Stimulated activated CD4-positive, alpha-beta T cell treated with anti-CD3 and anti-CD28 coated beads, Interleukin-12 subunit alpha, Interleukin-12 subunit beta, amount 100 ng/mL, for 24 hours (primary cell): ENCODE results near the gene NEK8.
"Not testable (repeated sequence)": the region's sequence is repeated elsewhere in the genome, so short reads cannot be mapped to it uniquely, and the experiment has no call there.

ENCODE experiments used
- DNase-seq, 2 experiments: peaks; one replicate each; pipeline ENCODE4 v3.0.0-alpha.2; 2020; ENCODE audit warnings: low read depth in 2 of 2

The NEK8 gene

DNA sequence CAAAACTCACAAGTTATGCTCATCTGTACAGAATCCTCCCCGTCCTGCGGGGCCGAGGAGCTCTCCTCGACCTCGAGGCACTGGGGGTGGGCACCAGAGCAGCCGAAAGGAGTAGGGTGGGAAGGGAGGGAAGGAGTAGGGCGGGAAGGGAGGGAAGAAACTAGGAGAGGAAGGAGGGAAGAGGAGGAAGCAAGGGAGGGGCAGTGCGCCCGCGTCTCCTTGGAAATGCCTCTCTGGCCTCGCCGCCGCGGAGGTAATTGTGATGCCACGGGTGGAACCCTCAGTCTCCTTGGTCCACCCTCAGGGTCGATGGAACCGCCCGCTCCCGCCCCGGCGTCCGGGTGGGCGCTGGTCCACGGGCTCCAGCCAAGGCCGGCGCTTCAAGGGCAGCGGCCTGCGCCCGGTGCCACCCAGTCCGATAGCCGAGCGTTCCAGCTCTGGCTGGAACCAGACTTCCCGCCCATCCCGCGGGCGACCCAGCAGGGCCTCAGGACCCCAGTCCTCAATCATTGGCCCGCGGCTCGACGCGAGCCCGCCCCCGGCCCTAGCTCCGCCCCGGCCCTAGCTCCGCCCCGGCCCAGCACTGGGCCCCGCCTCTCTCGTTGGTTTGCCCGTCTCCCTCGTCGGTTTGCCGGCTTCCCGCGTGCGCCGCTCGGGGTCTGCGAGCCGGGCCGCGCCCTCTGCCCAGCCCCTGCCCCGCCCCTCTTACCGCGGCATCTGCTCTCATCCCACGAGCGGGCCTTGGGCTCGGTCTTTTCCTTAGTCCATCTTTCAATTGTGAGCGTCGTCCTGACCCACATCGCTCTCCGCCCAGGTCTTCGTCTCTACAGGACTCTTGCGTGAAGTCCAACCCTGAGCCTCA lies 17.5 kb upstream of the NEK8 start:
- DNase-seq = peak; percentile 84 to 89

- no peak for DNase-seq
Measured at GRCh38 chr17:28711723-28712031, 16.9 kb upstream of the NEK8 start, which contains the start of gene PROCA1. TSS of gene PROCA1 (minus strand) at chr17:28711888. CDS start at chr17:28711660, 228 bp downstream.

GRCh38 chr17:28712032-28712704 lies 16.4 kb upstream of the NEK8 start:
- peak in 1 of 2 experiments; percentile 66 for DNase-seq

DNA sequence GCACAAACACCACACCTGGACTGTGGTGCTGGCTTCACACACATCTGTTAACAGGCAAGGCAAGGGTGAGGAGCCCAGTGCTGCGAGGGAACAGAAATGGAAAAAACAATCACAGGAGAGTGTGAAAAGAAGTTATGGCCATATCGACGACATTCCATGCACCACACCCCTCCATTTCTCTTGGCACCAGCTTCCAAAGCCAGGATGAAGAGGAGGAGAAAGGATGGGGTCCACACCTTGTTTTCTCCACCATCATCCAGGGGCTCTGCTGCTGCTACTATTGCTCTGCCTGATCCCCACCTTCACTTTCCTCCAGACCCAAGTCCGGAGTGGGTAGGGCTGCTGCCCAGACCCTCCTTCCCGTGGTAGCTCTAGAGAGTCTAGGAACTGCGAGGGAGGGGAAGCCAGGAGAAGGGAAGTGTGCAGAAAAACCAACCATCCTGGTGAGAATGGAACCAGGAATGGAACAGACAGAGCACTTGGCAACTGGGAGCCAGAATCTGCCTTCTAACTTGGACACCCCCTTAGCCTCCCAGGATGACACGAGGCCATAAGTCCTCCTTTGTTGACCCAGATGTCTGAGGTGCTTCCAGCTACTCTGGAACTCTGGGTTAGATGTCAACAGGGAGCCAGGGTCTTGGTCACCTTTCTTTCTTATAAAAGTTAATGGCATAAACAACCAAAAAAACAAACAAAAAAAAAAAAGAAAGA lies 15.7 kb upstream of the NEK8 start:
- no peak for DNase-seq

- DNase-seq = no peak
Measured at GRCh38 chr17:28714281-28714680, 14.3 kb upstream of the NEK8 start.

DNA sequence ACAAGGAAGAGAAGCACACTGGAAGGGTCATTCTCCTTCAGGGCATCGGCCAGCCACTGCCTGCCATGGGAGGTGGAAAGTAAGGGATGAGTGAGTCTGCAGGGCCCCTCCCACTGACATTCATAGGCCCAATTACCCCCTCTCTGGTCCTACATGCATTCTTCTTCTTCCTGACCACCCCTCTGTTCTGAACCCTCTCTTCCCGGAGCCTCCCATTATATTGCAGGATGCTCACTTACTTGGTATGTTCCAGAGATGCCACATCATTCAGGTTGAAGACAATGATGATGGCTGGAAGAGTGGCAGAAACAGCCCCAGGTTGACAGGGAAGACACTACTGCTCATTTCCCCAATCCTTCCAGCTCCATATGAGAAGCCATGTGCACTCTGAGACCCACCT lies 13.4 kb upstream of the NEK8 start:
- DNase-seq = no peak

DNA sequence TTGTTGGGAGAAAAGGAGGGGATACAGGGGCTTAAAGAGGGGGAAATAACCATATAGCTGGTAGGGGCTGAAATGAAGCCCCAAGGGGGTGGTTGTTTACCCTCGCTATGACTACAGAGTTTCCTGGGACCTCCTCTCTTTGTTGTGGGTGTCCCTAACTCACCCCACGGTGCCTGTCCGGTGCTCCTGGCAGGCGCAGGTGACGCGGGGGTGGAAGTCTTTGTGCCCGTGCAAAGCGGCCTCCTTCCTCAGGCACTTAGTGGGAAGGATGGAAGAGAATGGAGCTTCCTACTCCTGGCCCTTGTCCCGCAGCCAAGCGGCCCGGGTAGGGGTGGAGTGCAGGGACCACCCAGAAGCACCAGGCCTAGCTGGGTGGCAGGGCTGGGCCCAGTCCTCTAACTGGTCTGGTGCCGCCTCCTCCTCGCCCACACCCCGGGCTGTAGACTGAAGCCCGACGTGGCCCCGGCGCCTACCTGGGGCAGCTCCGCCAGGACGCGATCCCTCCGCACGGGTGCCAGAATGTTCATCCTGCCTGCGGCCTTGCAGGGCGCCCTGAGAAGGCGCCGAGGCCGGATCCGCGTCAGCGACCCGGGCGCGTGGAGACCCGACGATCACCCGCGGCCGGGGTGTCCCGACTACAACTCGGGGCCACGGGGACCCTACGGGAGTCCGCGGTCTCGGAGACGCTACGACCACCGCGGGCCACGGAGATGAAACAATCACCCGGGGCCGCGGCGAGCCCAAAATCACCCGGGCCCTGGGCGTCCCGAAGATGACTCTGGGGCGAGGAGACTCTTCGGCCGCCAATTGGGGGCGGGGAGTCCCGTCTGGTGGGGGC lies 11.6 kb upstream of the NEK8 start:
- no peak for DNase-seq

DNA sequence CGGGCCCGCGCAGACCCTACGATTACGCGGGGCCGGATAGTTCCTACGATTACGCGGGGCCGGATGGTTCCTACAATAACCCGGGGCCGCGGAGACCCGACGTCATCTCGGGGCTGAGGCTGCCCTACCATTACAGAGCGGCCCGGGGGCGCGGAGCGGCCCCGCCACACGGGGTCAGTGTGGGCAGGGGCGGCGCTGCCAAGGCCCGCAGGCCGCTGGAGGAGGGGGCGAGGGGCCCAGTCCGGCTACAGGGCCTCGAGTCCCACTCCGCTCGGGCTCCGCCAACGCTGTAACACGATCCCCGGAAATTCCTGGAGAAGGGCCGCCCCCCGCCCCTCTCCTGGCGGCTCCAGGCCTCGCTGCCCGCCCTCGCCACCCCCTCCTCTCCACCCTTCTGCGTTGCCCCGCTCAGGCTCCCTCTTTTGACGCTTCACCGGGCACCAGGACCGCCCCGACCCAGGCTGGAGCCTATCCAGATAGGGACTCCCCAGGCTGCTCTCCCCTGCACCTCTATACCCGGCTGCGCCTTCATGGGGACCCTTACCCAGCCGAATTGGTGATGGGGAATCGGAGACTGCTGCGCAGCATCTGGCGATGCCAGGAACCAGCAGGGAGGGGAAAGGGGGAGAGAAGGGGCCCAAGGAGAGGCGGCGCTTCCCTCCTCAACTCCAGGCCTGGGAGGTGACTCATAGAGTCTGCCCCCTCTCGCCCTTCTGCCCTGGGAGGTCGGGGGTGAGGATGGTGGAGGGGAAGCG lies 10.8 kb upstream of the NEK8 start, which contains the start of gene RAB34:
RAB34 (minus strand) TSS at position 291 of the 755 bp plus-strand sequence. CDS start 602 bp downstream, outside the sequence.
- no peak for DNase-seq

DNA sequence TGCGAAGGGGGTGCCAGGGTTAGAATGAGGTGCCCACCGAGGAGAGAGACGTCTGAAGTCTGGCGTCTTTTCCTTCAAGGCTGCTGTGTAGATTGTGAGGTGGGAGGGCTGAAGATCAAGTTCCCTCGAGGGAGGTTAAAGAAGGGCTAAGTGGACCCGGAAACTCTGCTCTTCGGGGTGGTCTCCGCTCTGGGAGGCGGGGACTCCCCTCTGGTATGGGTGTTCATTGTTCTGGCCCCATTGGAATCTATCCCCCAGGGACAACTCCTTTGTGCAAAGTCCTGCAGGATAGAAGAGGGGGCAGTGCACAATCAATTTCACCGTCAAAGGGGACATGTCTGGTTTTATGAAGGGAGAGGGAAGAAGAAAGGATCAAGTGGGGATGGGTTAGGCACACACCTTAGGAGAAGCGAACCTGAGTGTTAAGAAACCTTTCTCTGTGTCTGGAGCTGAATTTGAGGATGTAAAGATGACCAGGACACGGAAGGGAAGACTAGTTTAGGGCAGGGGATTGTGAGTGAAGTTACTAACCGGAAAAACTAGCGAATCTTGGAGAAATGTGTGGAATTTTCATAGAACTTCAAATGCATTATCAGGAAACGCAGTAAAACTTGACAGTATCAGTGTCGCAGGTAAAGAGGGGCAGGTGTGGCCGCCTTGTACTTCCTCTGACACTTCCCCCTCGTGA lies 10.1 kb upstream of the NEK8 start:
- no peak for DNase-seq

- no peak for DNase-seq
Measured at GRCh38 chr17:28719021-28719433, 9.6 kb upstream of the NEK8 start.

GRCh38 chr17:28720247-28720996 lies 8.2 kb upstream of the NEK8 start:
- DNase-seq = no peak

- DNase-seq = not testable (repeated sequence)
Measured at GRCh38 chr17:28720997-28721329, 7.6 kb upstream of the NEK8 start.

- no peak for DNase-seq
Measured at GRCh38 chr17:28722417-28723158, 6.0 kb upstream of the NEK8 start.

GRCh38 chr17:28723159-28723835 lies 5.3 kb upstream of the NEK8 start:
- DNase-seq = no peak

- DNase-seq = not testable (repeated sequence)
Measured at GRCh38 chr17:28723836-28724499, 4.6 kb upstream of the NEK8 start.

DNA sequence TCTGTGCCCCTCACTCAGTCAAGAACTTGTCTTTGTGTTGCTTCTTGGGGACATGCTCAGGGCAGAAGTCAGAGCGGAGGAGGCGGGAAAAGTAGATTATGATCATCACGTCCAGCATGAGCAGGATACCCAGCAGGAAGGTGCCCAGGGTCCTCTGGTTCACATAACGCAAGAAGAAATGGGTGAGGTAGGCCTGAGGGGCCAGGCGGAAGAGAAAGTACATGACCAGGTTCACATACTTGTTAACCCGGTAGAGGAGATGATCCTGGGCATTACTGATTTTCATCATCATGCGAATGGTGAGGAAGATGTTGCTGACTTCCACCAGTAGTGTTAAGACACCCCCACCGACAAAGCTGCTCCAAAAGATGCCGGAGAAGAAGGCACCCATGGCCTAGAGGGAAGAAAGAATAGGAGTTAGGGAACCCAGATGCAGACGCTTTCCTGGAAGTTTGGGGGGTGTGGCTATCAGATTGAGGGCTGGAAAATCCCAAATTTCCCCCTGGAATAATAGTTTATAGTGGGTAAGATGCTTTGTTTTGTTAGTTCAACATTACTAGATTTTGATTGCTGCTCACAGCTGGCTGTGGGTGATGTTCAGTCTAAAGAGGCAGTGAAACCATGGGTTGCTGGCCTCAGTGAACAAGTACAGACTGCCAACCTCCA lies 4.0 kb upstream of the NEK8 start:
- DNase-seq = no peak

GRCh38 chr17:28725166-28725659 lies 3.4 kb upstream of the NEK8 start:
- DNase-seq = peak in 1 of 2 experiments; percentile 32
